Activated CD8-positive, alpha-beta T cell treated with anti-CD3 and anti-CD28 coated beads for 36 hours (primary cell): Measurements from ENCODE around the gene RASL10A. TPM values are rescaled to one million over a fixed set of nuclear protein-coding genes. Genes with fewer than 3 reads are reported as not detected.

ENCODE experiments used
- ATAC-seq: fragments of 200-7000 bp; cut with Tn5 transposase; one replicate; pipeline ENCODE4 v1.10.0; 2021; ENCODE audit warnings: mild to moderate bottlenecking, moderate library complexity
- CTCF ChIA-PET: fragments of 350-600 bp; sonication (Branson Sonifier 250); formaldehyde crosslinking; loops from one replicate; lab custom pipeline; 2021; ENCODE audit warnings: antibody characterized with exemption; lab: Charles Lee
- POLR2A ChIA-PET: fragments of 350-600 bp; sonication (Branson Sonifier 250); formaldehyde crosslinking; loops from one replicate; lab custom pipeline; 2021; ENCODE audit warnings: antibody characterized with exemption; lab: Charles Lee
- DNase-seq: peaks from one replicate; pipeline ENCODE4 v3.0.0-alpha.2; 2020
- H3K27ac Mint-ChIP-seq: one replicate; pipeline ENCODE4 v1.8.0; 2021; ENCODE audit warnings: mild to moderate bottlenecking, mixed read lengths
- H3K27me3 Mint-ChIP-seq: one replicate; pipeline ENCODE4 v1.8.0; 2021; ENCODE audit warnings: mixed read lengths
- H3K36me3 Mint-ChIP-seq: one replicate; pipeline ENCODE4 v1.8.0; 2021; ENCODE audit warnings: low read depth, mixed read lengths
- H3K4me1 Mint-ChIP-seq: one replicate; pipeline ENCODE4 v1.8.0; 2021; ENCODE audit warnings: low read depth, mixed read lengths
- H3K4me3 Mint-ChIP-seq: one replicate; pipeline ENCODE4 v1.8.0; 2021; ENCODE audit warnings: mild to moderate bottlenecking, moderate library complexity, mixed read lengths
- H3K9me3 Mint-ChIP-seq: one replicate; pipeline ENCODE4 v1.8.0; 2021; ENCODE audit warnings: mixed read lengths
- CTCF ChIP-seq: fragments of 200-600 bp; IDR thresholded peaks from one replicate; pipeline ENCODE4 v1.8.0; 2022; ENCODE audit warnings: antibody characterized with exemption, mild to moderate bottlenecking
- intact Hi-C: fragments of 100-400 bp; cut with micrococcal nuclease; formaldehyde crosslinking; loops from one replicate; pipeline ENCODE4 v1.10.0; 2022
- total RNA-seq, 2 experiments: library from RNA; stranded (reverse); gene quantifications; one replicate each; pipeline ENCODE4 v1.2.3, GENCODE V29; 2021

Gene RASL10A
- total RNA-seq, 2 experiments from 2014 or later, result 0.56 TPM; not detected in 1

- Mint-ChIP-seq H3K27ac (no peak overlapping the region), H3K36me3 (no peaks in the 10 kb centered on the region), H3K4me1 (peaks cover 39% of the 10 kb centered on the region), H3K9me3 (no peaks in the 10 kb centered on the region), H3K4me3 (no peak overlapping the region), H3K27me3 (peaks cover 43% of the 10 kb centered on the region)
- intact Hi-C loops, result no loop called here
- no peak for TF ChIP-seq CTCF
- peak; percentile 73 for DNase-seq
- CTCF ChIA-PET, result no interaction called here
- POLR2A ChIA-PET, result interaction anchor here (0.7 to 1.8 kb wide), 2 partner anchors 30 to 481 kb away, joined by 3 to 7 read pairs; no protein-coding TSS in a partner anchor
- ATAC-seq, result peak; percentile 48
Observed at GRCh38 chr22:29308791-29309262, 6.7 kb downstream of the RASL10A start.

- H3K4me3 Mint-ChIP-seq, result no peak overlapping the region
- no peak for TF ChIP-seq CTCF
- peaks cover 33% of the 10 kb centered on the region for H3K4me1 Mint-ChIP-seq
- CTCF ChIA-PET, result no interaction called here
- peaks cover 38% of the 10 kb centered on the region for H3K27me3 Mint-ChIP-seq
- no peak overlapping the region for H3K27ac Mint-ChIP-seq
- ATAC-seq (no peak), DNase-seq (no peak)
- no peaks in the 10 kb centered on the region for H3K9me3 Mint-ChIP-seq
- POLR2A ChIA-PET, result interaction anchor here (0.7 to 1.8 kb wide), 2 partner anchors 30 to 482 kb away, joined by 3 to 7 read pairs; no protein-coding TSS in a partner anchor
- no peaks in the 10 kb centered on the region for H3K36me3 Mint-ChIP-seq
- intact Hi-C loops, result no loop called here
Observed at GRCh38 chr22:29308148-29308790, 7.2 kb downstream of the RASL10A start.

- ChIA-PET CTCF (interaction anchor here (1.6 kb wide), 1 partner anchor 9 kb away, joined by 6 read pairs; no protein-coding TSS in a partner anchor), POLR2A (interaction anchor here (1.8 kb wide), 1 partner anchor 29 kb away, joined by 7 read pairs; no protein-coding TSS in a partner anchor)
- Mint-ChIP-seq H3K4me1 (peaks cover 29% of the 10 kb centered on the region), H3K4me3 (peak overlapping the region; percentile 65), H3K36me3 (no peaks in the 10 kb centered on the region), H3K9me3 (no peaks in the 10 kb centered on the region), H3K27ac (no peak overlapping the region), H3K27me3 (peaks cover 32% of the 10 kb centered on the region)
- DNase-seq (no peak), ATAC-seq (no peak)
- intact Hi-C loops, result no loop called here
- TF ChIP-seq CTCF, result no peak
Observed at GRCh38 chr22:29307596-29308147, 7.8 kb downstream of the RASL10A start.

GRCh38 chr22:29306835-29307595 is 8.5 kb downstream of the RASL10A start:
- no peak overlapping the region for H3K27ac Mint-ChIP-seq
- ChIA-PET POLR2A (interaction anchor here (0.6 to 2.2 kb wide), 4 partner anchors 9 to 37 kb away, joined by 3 to 7 read pairs (median 4); no protein-coding TSS in a partner anchor), CTCF (interaction anchor here (1.2 to 1.6 kb wide), 4 partner anchors 10 to 28 kb away, joined by 3 to 6 read pairs (median 4); no protein-coding TSS in a partner anchor)
- peaks cover 26% of the 10 kb centered on the region for H3K27me3 Mint-ChIP-seq
- no peaks in the 10 kb centered on the region for H3K9me3 Mint-ChIP-seq
- TF ChIP-seq CTCF, result no peak
- peak overlapping the region; percentile 65 for H3K4me3 Mint-ChIP-seq
- H3K4me1 Mint-ChIP-seq, result peaks cover 29% of the 10 kb centered on the region
- intact Hi-C loops, result no loop called here
- ATAC-seq (peak; percentile 15), DNase-seq (peak; percentile 42)
- H3K36me3 Mint-ChIP-seq, result no peaks in the 10 kb centered on the region
